BLaER1 (cell line): Measurements from ENCODE around the gene SLAMF6.
"Not testable (repeated sequence)": the region's sequence is repeated elsewhere in the genome, so short reads cannot be mapped to it uniquely, and the experiment has no call there.

Experiments used
- H3K27ac ChIP-seq: shearing (Covaris generic); formaldehyde crosslinking; 2 replicates; pipeline ENCODE4 v1.8.1; 2022
- H3K27me3 ChIP-seq: shearing (Covaris generic); formaldehyde crosslinking; 2 replicates; pipeline ENCODE4 v1.8.1; 2022
- H3K36me3 ChIP-seq: shearing (Covaris generic); formaldehyde crosslinking; 2 replicates; pipeline ENCODE4 v1.8.1; 2022
- H3K4me1 ChIP-seq: shearing (Covaris generic); formaldehyde crosslinking; 2 replicates; pipeline ENCODE4 v1.8.1; 2022
- H3K4me2 ChIP-seq: shearing (Covaris generic); formaldehyde crosslinking; 2 replicates; pipeline ENCODE4 v1.8.1; 2022
- H3K4me3 ChIP-seq: shearing (Covaris generic); formaldehyde crosslinking; 2 replicates; pipeline ENCODE4 v1.8.1; 2022
- H3K9ac ChIP-seq: shearing (Covaris generic); formaldehyde crosslinking; 2 replicates; pipeline ENCODE4 v1.8.1; 2022
- H3K9me3 ChIP-seq: shearing (Covaris generic); formaldehyde crosslinking; 2 replicates; pipeline ENCODE4 v1.8.1; 2022
- H4K20me1 ChIP-seq: shearing (Covaris generic); formaldehyde crosslinking; 2 replicates; pipeline ENCODE4 v1.8.1; 2022
- Cebpa-rat ChIP-seq: shearing (Covaris generic); IDR thresholded peaks from 2 replicates; pipeline ENCODE4 v1.8.1; 2022

Gene SLAMF6

DNA sequence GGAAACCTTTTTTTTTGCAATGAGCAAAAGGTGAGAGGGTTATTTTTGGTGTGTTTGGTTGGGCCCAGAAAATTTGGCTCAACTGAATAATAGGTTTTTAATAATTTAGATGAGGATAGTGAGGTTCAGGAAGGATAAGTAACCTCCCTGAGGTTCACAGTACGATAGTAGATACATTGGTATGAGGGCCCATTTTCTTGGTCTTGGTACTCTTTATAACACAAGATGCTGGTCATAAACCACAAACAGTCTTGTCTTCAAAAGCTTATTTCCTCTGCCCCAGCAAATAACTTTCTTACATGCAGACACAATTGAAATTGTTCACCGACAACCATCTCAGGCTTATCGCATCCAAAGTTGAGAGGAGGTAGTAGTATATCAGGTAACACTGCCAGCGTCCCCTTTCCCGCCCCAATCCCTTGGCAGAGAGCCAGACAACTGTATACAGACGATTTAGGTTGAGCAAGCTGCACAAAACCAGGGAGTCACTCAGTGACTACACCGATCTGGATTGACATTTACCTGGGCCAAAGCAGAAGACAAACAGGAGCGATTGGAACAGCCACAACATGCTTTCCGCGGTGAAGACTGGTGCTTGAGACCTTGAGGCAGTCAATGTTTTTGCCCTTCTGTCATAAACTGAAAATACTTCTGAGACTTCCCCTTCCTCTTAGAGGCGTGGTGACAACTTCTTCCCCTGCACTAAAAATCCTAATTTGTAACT lies at the start of gene SLAMF6:
TSS of gene SLAMF6 (minus strand) at position 634 of the 724 bp plus-strand sequence. CDS start at position 571, 63 bp downstream.
- no peak within 1 kb of the TSS for H3K4me3 ChIP-seq
- peaks cover 38% of the 10 kb centered on the region for H3K9me3 ChIP-seq
- H3K27ac ChIP-seq: no peak within 1 kb of the TSS
- TF ChIP-seq Cebpa-rat: no peak
- H4K20me1 ChIP-seq: no peaks in the 10 kb centered on the region
- H3K4me2 ChIP-seq: peak within 1 kb of the TSS; percentile 36
- H3K27me3 ChIP-seq: no peaks in the 10 kb centered on the region
- peaks cover 35% of the 10 kb centered on the region for H3K4me1 ChIP-seq
- no peak within 1 kb of the TSS for H3K9ac ChIP-seq
- no peaks in the 10 kb centered on the region for H3K36me3 ChIP-seq

DNA sequence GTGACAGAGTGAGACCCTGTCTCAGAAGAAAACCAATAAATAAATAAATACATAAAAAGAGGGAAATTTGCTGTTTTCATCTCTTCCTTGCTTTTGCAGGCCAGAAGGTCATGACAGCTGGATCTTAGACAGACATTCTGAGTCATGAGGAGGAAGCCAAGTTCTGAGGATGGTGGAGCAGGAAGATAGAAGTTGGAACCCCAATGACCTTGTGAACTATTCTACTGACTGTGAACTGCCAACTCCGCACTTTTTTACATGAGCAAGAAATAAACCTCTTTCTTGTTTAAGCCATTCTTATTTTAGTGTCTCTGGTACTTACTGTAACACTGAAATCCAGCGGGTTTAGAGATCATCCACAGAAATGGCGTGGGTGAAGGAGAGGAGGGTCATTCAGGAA lies 47.8 kb upstream of the SLAMF6 start:
- H3K9ac ChIP-seq: no peak overlapping the region
- no peak for TF ChIP-seq Cebpa-rat
- H3K4me1 ChIP-seq: peaks cover 56% of the 10 kb centered on the region
- no peak overlapping the region for H3K4me2 ChIP-seq
- H3K36me3 ChIP-seq: no peaks in the 10 kb centered on the region
- H3K27ac ChIP-seq: no peak overlapping the region
- peaks cover 10% of the 10 kb centered on the region; the same call in 1 of the 2 replicates for H3K9me3 ChIP-seq
- H4K20me1 ChIP-seq: no peaks in the 10 kb centered on the region
- no peak overlapping the region for H3K4me3 ChIP-seq
- H3K27me3 ChIP-seq: no peaks in the 10 kb centered on the region

- Histone ChIP-seq H3K27me3 (no peaks in the 10 kb centered on the region), H3K9me3 (peaks cover 10% of the 10 kb centered on the region; the same call in 1 of the 2 replicates)
- no peak for TF ChIP-seq Cebpa-rat
These were observed 46.8 kb upstream of the SLAMF6 start for GRCh38 chr1:160569806-160570205.

GRCh38 chr1:160567858-160568682 lies 45.0 kb upstream of the SLAMF6 start:
- Histone ChIP-seq H3K36me3 (peaks cover 6% of the 10 kb centered on the region; the same call in 1 of the 2 replicates), H3K4me2 (peak overlapping the region; percentile 83), H3K27me3 (no peaks in the 10 kb centered on the region), H3K9ac (peak overlapping the region; percentile 17; the same call in 1 of the 2 replicates), H3K4me3 (no peak overlapping the region), H3K27ac (peak overlapping the region; percentile 81), H4K20me1 (no peaks in the 10 kb centered on the region), H3K9me3 (peaks cover 22% of the 10 kb centered on the region), H3K4me1 (peaks cover 59% of the 10 kb centered on the region)
- no peak for TF ChIP-seq Cebpa-rat

More at GRCh38 chr1:160569806-160570205, 46.8 kb upstream of the SLAMF6 start:
- Histone ChIP-seq H3K27ac (peak overlapping the region; percentile 81; the same call in 1 of the 2 replicates), H3K4me3 (no peak overlapping the region), H3K36me3 (no peaks in the 10 kb centered on the region), H4K20me1 (no peaks in the 10 kb centered on the region), H3K4me1 (peaks cover 58% of the 10 kb centered on the region), H3K9ac (no peak overlapping the region), H3K4me2 (no peak overlapping the region)

GRCh38 chr1:160567341-160567740 lies 44.3 kb upstream of the SLAMF6 start:
- peak overlapping the region; percentile 83 for H3K4me2 ChIP-seq
- no peak for TF ChIP-seq Cebpa-rat
- H3K9me3 ChIP-seq: peaks cover 29% of the 10 kb centered on the region
- no peaks in the 10 kb centered on the region for H4K20me1 ChIP-seq
- H3K4me3 ChIP-seq: no peak overlapping the region
- no peak overlapping the region; the same call in 1 of the 2 replicates for H3K9ac ChIP-seq
- H3K36me3 ChIP-seq: peaks cover 6% of the 10 kb centered on the region; the same call in 1 of the 2 replicates
- H3K27me3 ChIP-seq: no peaks in the 10 kb centered on the region
- H3K4me1 ChIP-seq: peaks cover 59% of the 10 kb centered on the region
- peak overlapping the region; percentile 81 for H3K27ac ChIP-seq

- Histone ChIP-seq H3K9ac (peak overlapping the region; percentile 67; the same call in 1 of the 2 replicates), H3K4me1 (peaks cover 59% of the 10 kb centered on the region), H4K20me1 (no peaks in the 10 kb centered on the region), H3K36me3 (peaks cover 6% of the 10 kb centered on the region; the same call in 1 of the 2 replicates), H3K4me2 (peak overlapping the region; percentile 83), H3K27ac (peak overlapping the region; percentile 81), H3K4me3 (peak overlapping the region; percentile 49), H3K27me3 (no peaks in the 10 kb centered on the region), H3K9me3 (peaks cover 39% of the 10 kb centered on the region)
- TF ChIP-seq Cebpa-rat: no peak
These were observed 42.5 kb upstream of the SLAMF6 start for GRCh38 chr1:160565564-160565963.

- not testable (repeated sequence) for H3K4me2 ChIP-seq, H3K9ac ChIP-seq, H3K4me3 ChIP-seq, H3K27me3 ChIP-seq, H4K20me1 ChIP-seq, H3K27ac ChIP-seq, H3K36me3 ChIP-seq
- Histone ChIP-seq H3K4me1 (peaks cover 48% of the 10 kb centered on the region), H3K9me3 (peaks cover 61% of the 10 kb centered on the region)
These were observed 40.2 kb upstream of the SLAMF6 start for GRCh38 chr1:160563230-160563629.

GRCh38 chr1:160562745-160563144 lies 39.7 kb upstream of the SLAMF6 start:
- H4K20me1 ChIP-seq, H3K27ac ChIP-seq, H3K4me3 ChIP-seq, H3K27me3 ChIP-seq, H3K36me3 ChIP-seq, H3K9ac ChIP-seq, H3K4me2 ChIP-seq: not testable (repeated sequence)
- H3K9me3 ChIP-seq: peaks cover 65% of the 10 kb centered on the region
- H3K4me1 ChIP-seq: peaks cover 45% of the 10 kb centered on the region

- H3K27me3 ChIP-seq: no peaks in the 10 kb centered on the region
- peaks cover 6% of the 10 kb centered on the region; the same call in 1 of the 2 replicates for H3K36me3 ChIP-seq
- TF ChIP-seq Cebpa-rat: no peak
- H3K4me3 ChIP-seq: no peak overlapping the region
- H3K4me1 ChIP-seq: peaks cover 26% of the 10 kb centered on the region
- peaks cover 67% of the 10 kb centered on the region for H3K9me3 ChIP-seq
- no peak overlapping the region for H3K4me2 ChIP-seq
- no peaks in the 10 kb centered on the region for H4K20me1 ChIP-seq
- H3K9ac ChIP-seq: no peak overlapping the region
- H3K27ac ChIP-seq: no peak overlapping the region
These were observed 37.8 kb upstream of the SLAMF6 start for GRCh38 chr1:160560806-160561205.
